ENCODE measurements around the gene ABI2.
"Not testable (repeated sequence)": the region's sequence is repeated elsewhere in the genome, so short reads cannot be mapped to it uniquely, and the experiment has no call there.

ABI2 gene

GRCh38 chr2:203327901-203328759, at the start of gene ABI2:
ABI2 (plus strand) TSS chr2:203328394; CDS start chr2:203328515, 121 bp downstream.
- peak in 2 of 3 donors; percentile 36 to 56 for DNase-seq (ENCODE audit: low read depth in 3 of 3, low spot score in 1 of 3)

GRCh38 chr2:203279288-203279687, 48.9 kb upstream of the ABI2 start:
- no peak for DNase-seq (ENCODE audit: low read depth in 3 of 3, low spot score in 1 of 3)

- DNase-seq (ENCODE audit: low read depth in 3 of 3, low spot score in 1 of 3) = no peak
Observed at GRCh38 chr2:203280428-203281064, 47.6 kb upstream of the ABI2 start.

DNA sequence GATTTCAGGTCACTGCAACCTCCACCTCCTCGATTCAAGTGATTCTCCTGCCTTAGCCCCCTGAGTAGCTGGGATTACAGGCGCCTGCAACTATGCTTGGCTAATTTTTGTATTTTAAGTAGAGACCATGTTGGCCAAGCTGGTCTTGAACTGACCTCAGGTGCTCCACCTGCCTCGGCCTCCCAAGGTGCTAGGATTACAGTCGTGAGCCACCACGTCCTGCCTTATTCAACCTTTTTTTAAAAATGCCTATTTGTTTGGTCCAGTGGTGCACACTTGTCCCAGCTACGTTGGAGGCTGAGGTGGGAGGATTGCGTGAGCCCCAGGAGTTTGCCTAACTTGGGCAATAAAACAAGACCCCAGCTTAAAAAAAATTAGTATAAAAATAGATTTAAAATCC, 46.1 kb upstream of the ABI2 start:
- DNase-seq (ENCODE audit: low read depth in 3 of 3, low spot score in 1 of 3) = no peak

DNA sequence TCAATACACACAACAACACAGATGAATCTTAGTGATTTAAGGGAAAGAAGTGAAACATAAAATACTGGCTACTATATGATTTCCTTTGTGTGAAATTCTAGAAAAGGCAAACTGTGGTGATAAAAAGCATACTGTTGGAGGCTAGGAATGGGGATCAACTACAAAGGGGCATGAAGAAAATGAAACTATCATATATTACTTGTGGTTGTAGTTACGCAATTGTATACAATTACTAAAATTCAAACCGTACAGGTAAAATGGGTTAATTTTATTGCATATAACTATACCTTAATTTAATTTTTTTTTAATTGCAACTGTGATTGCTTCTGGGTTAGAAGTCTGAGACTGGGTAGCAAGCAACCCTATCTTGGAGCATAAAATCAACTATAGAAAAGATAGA, 41.7 kb upstream of the ABI2 start:
- DNase-seq (ENCODE audit: low read depth in 3 of 3, low spot score in 1 of 3) = no peak

GRCh38 chr2:203301667-203302066, 26.5 kb upstream of the ABI2 start:
- DNase-seq (ENCODE audit: low read depth in 3 of 3, low spot score in 1 of 3) = no peak

DNA sequence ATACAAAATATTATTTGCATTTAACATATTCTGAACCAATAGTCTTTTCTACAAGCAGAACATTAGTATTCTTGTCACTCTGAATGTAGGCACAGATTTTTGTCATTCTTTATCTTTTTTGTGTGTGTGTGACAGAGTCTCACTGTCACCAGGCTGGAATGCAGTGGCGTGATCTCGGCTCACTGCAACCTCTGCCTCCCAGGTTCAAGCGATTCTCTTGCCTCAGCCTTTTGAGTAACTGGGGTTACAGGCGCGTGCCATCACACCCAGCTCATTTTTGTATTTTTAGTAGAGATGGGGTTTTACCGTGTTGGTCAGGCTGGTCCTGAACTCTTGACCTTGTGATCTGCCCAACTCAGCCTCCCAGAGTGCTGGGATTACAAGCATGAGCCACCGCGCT, 25.6 kb upstream of the ABI2 start:
- not testable (repeated sequence) for DNase-seq (ENCODE audit: low read depth in 3 of 3, low spot score in 1 of 3)

DNA sequence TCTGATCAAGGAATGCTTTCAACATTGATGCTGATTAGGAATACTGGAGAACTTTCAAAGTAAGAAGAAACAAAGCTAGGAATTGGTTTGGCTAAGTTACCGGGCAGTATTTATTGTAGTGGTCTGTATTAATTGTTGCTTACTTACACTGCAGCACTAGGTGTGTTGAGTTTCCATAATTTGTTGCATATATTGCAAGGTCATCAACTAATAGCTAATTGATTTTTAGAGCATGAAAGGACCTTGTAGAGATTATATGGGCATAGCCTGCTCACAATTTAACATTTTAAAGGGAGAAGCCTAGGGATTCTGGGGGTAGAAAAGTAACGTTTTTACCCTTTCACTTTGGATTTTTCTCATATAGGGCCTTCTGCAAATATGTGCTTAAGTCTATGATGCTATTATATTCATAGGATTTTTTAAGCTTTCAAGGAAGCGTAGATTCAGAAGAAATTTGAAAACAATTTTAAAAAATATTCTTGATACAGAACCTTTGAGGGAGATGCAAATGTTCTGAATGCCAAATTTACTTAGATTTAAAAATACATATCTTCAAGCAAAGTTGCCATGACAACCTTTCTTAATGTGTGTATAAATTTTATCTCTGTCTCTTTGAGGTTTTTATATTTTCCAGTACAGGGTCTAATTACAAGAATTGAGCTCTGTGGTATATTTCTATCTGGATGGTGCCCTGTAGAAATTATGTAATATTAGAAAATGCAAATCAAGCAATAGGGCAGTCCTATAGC, 17.3 kb upstream of the ABI2 start:
- no peak for DNase-seq (ENCODE audit: low read depth in 3 of 3, low spot score in 1 of 3)

DNA sequence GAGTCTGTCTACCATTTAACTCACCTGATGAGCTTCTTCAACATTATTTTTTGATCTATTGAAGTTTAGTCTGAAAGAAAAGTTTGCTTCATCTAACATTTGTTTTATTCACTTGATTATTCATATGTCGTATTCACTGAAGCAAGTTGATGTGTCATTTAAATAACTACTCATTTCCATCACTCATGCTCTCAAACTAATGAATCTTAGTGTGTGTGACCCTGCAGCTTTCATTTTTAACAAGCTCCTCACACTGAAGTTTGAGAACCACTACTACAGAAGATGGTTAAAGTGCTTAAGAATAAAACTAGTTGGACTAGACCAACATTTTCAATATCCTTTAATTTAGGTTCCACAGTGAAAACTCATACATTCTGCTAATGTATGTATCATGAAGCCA, 1.8 kb upstream of the ABI2 start:
- no peak for DNase-seq (ENCODE audit: low read depth in 3 of 3, low spot score in 1 of 3)

DNA sequence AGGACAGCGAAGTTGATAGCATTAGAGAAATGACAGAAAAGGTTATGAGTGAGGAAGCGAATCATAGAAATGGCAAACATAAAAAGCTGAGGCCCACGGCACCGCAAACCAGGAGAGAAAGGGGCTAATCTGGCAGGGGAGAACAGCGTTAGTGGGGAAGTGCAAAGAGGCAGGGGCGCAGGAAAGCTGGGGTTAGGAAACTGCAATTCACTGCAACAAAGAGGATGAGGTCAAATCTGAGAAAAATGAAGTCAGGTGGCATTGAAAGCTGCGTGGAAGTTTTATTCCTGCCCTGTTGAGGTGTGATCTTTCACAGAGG, 653 bp upstream of the ABI2 start:
- DNase-seq (ENCODE audit: low read depth in 3 of 3, low spot score in 1 of 3) = no peak

- peak in 1 of 3 donors; percentile 11 for DNase-seq (ENCODE audit: low read depth in 3 of 3, low spot score in 1 of 3)
Observed at GRCh38 chr2:203328760-203329540, 756 bp downstream of the ABI2 start.

DNA sequence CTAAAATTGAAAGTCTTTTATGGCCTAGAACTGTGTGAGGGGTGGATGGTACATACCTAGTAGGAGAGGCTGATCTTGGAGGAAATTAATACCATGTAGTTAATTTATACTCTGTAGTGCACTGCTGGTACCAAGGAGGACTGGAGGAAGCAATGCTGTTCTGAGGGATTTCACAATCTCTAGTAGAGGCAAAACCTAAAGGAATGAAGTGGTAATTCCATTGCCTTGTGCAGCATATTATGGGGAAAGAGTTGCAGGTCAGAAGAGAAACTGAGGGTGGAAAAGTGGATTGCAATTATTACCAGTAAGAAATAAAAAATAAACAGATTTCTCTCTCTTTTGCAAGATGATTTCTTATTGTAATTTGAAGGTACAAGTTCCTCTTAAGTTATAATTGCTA, 2.2 kb downstream of the ABI2 start:
- no peak for DNase-seq (ENCODE audit: low read depth in 3 of 3, low spot score in 1 of 3)

DNA sequence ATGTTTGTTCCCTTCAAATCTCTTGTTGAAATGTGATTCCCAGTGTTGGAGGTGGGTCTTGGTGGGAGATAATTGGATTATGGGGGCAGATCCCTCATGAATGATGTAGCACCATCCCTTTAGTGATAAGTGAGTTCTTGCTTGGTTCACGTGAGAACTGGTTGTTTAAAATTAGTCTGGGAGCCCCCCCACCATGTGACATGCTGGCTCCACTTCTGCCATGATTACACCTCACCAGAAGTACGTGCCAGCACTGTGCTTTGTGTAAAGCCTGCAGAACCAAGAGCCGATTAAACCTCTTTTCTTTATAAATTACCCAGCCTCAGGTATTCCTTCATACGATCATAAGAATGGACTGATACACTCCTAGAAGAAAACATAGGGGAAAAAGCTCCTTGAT, 10.1 kb downstream of the ABI2 start:
- no peak for DNase-seq (ENCODE audit: low read depth in 3 of 3, low spot score in 1 of 3)

GRCh38 chr2:203340791-203341487, 12.7 kb downstream of the ABI2 start:
- DNase-seq (ENCODE audit: low read depth in 3 of 3, low spot score in 1 of 3) = no peak

DNA sequence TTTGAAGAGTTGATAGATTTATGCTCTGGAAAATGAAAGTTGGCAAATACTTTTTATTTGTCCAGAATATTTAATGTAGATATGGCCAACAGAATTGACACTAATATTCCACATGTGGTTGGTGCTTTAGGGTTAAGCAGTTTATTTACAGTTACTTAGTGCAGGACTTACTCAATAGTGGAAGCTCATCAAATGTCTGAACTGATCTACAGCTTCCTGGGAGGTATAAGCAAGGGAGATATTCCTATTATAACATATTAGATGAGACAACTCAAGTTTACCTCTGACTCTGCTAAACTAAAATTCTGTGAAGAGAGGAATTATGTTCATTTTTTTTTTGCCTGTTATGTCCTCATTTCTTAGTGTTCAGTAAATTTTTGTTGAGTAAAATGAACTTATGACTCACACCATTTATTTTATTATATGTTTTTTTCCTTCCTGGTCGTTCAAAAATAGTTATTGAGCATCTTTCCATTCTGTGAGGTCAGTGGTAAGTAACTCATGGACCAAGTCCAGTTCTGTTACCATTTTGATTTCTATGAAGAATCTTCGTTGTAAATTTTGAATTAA, 13.6 kb downstream of the ABI2 start:
- DNase-seq (ENCODE audit: low read depth in 3 of 3, low spot score in 1 of 3) = no peak

DNA sequence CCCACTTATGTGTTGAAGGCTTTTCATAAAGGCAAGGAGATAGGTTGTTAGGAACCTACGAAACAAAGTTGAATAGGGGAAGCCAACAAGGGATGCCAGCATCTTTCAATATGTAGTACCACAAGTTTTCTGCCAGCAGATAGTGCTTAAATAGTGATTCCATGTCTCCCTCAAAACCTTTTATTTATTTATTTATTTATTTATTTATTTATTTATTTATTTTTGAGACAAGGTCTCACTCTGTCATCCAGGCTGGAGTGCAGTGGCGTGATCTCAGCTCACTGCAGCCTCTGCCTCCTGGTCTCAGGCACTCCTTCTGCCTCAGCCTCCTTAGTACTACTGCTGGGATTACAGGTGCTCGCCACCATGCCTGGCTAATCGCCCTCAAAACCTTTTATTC, 14.2 kb downstream of the ABI2 start:
- not testable (repeated sequence) for DNase-seq (ENCODE audit: low read depth in 3 of 3, low spot score in 1 of 3)

DNA sequence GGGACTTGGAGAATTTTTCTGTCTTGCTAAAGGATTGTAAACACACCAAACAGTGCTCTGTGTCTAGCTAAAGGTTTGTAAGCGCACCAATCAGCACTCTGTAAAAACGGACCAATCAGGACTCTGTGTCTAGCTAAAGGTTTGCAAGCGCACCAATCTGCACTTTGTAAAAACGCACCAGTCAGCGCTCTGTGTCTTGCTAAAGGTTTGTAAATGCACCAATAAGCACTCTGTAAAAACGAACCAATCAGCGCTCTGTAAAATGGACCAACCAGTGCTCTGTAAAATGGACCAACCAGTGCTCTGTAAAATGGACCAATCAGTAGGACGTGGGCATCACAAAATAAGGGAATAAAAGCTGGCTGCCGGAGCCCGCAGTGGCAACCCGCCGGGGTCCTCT, 16.5 kb downstream of the ABI2 start:
- DNase-seq (ENCODE audit: low read depth in 3 of 3, low spot score in 1 of 3) = no peak

GRCh38 chr2:203346612-203347011, 18.4 kb downstream of the ABI2 start:
- DNase-seq (ENCODE audit: low read depth in 3 of 3, low spot score in 1 of 3) = no peak

DNA sequence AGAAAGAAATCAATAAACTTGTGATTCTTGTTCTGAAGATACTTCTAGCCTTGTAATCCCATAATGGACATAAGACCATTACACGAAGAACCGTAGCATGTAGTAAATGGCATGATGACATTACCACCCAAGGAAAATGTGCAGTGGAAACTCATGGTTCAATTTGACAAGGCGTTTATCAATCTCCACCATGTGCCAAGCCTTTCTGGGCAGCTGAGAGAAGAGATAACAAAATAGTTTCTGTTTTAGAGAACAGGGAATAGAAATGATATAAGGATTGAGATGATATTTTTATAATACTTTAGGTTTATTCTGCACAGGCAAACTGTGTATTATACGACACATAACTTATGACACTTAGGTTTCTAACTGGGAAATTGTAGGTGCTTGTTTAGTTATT, 19.2 kb downstream of the ABI2 start:
- no peak for DNase-seq (ENCODE audit: low read depth in 3 of 3, low spot score in 1 of 3)

- no peak for DNase-seq (ENCODE audit: low read depth in 3 of 3, low spot score in 1 of 3)
Observed at GRCh38 chr2:203352604-203353255, 24.5 kb downstream of the ABI2 start.
